GM03348 (cell line): Measurements from ENCODE around the gene SNAP47.

Experiments used
- DNase-seq: peaks from one replicate; pipeline ENCODE4 v3.0.0; 2012; ENCODE audit warnings: low spot score

SNAP47 gene

DNA sequence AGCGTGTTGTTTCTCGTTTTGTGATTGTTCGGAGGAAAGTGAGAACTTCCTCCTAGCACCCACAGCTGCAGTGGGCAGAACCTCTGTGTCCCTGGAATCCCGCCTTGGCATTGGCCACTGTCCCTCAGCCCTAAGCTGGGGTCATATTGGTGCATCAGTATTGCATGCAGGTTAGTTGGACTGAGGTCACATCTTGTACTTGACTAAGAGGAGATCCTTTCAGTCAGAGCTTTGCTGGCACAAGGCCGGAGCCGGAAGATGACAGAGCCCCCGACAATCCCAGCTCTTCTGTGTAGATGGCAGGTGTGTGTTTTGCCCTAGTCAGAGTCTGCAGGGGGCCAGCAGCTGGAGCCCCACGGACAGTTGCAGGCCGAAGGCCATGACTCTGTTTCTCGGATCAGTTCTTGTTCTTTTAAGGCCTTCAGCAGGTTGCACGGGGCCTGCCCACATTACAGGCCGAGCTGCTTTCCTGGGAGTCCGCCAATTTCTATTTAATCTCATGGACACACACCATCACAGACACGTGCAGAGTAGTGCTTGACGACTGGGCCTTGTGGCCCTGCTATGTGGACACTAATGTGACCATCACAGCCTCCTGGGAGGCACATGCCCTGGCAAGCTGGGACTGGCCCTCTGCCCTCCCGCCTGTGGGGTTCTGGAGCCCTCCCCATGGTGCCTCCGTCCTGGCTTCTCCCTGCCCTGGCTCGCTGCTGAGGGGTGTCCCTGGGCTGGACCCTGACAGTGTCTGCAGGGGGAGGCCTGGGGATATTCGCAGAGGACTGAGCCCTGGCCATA, 14.9 kb downstream of the SNAP47 start:
- DNase-seq, result no peak

GRCh38 chr1:227753999-227754711, 18.9 kb downstream of the SNAP47 start:
- peak; percentile 52 for DNase-seq

DNA sequence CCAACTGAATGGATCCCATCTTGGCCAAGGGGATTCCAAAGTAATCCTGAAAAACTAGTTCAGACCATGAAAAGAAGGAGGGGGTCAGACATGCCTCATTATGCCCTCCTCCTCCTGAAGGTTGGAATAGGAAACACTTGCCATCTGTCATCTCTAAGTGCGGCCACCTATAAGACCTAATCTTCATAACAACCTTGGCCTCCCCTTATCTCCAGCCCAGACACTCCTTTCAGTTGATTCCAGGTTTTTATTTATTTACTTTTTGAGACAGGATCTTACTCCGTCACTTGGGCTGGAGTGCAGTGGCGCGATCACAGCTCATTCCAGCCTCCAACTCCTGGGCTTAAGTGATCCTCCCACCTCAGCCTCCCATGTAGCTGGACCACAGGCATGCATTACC, 19.7 kb downstream of the SNAP47 start:
- DNase-seq, result no peak

- DNase-seq, result no peak
Observed at GRCh38 chr1:227756172-227756959, 21.1 kb downstream of the SNAP47 start.

DNA sequence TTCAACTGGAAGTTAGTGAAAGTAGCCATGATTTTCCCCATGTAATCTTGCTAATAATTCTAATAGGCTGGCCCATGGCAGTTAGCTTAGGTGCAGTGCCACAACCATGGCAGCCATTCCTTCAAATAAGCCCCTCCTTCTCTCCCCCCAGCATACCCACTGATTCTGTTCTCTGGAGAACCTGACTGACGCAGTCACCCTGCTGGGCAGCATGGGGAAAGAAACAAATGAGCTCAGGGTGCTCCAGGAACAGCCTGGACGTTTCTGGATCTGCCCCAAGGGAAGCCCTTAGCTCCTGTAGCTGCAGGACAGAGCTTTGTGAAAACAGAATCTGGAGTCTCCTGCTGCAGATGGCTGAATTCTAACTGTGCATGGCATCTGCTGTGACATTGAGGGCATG, 22.5 kb downstream of the SNAP47 start:
- DNase-seq, result no peak

DNA sequence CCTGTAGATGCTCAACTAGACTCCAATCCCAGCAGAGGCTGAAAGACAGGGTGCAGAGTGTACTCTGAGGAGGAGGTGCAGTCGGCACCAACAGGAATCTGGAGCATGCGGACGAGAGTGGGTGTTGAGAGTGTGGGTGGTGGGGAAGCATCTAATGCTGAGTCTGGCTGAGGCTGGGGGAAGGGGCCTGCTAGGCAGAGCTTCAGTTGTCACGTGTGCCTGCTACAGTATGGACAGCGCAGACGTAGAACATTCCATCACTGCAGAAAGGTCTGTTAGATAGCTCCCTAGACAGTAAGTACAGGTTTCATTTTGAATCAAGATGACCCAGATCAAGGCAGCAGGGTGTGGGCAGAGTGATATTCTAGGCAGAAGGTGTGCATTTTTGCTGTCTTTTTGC, 23.1 kb downstream of the SNAP47 start:
- DNase-seq, result no peak

DNA sequence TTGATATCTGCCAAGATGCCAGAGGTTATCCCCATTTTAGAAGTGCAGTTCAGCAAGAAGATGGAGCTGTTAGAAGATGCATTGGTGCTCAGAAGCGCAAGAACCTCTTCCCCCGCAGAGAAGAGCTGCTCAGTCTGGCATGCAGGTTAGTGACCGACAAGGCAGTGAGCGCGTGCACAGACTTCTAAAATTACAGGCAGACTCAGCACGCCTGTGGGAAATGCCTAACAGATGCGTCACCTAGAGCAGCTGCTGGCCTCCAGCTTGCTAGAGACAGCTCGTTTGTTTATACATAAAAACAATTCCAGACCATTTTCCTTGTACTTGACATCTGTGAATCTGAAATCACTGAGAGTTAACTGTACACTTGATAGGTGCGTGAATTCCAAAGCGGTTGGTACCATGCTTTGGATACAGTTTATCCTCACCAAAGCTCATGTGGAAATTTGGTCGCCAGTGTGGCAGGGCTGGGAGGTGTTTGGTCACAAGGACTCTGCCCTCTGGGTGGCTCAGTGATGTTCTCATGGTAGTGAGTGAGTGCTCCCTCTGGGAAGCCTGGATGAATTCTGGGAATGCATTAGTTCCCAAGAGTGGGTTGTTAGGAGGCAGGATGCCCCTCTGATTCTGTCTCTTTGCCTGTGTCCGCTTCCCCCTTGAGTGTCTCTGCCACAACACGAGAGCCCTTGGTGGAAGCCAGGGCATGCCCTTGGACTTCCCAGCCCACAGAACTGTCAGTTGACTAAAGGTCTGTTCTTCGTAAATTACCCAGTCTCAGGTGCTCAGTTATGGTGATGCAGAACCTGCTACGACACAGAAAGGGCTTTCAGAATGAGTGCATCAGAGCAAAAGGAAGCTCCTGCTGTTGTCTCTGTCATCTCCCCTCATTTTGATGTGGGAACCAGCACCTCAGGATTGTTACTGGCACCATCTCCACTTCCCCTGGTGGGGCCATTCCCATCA, 24.4 kb downstream of the SNAP47 start:
- peak; percentile 93 for DNase-seq

DNA sequence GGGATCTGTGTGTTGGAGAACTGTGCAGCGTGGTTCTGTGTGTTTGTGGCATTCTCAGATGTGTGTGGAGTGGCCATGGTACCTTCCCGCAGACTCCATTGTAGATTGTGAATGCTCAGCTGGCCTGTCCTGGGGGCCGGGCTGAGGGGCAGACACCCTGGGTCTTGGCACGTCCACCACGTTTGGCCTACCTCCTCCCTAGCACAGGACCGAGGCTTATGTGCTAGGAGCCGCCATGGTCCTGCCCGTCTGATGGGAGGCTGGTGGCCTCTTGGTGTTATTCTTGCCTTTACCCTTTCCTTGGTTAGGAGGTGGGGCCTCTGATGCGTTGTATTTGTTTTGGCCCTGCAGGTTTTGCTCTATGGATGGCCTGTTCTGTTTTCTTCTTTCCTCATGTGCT, 25.1 kb downstream of the SNAP47 start:
- DNase-seq, result no peak

DNA sequence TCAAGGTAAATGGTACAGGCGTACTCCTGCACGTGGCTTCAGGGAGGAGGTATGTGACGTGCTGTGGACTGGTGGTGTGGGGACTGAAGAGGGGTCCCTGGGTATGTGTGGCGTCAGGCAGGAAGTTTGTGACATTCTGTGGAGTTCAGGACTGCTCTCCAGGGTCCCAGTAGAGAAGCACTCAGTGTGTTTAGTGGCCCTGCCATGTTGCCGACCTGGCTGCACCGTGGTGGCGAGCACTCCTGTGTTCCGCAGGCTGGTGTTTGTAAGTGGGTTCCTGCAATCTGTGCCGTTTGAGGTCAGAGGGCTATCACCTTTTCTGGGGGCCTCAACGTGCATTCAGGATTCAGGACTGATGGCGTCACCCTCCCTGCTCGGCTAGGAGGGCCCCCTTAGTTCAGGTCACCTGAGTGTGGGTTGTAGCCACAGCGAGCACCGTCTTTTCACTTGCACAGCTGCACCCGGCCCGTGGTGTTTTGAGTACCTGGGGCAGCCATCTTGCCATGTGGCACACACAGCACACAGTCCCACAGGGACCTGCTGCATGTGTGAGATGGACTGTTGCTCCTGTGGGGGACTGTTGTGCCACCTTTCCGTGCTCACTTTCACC, 26.5 kb downstream of the SNAP47 start:
- DNase-seq, result no peak

DNA sequence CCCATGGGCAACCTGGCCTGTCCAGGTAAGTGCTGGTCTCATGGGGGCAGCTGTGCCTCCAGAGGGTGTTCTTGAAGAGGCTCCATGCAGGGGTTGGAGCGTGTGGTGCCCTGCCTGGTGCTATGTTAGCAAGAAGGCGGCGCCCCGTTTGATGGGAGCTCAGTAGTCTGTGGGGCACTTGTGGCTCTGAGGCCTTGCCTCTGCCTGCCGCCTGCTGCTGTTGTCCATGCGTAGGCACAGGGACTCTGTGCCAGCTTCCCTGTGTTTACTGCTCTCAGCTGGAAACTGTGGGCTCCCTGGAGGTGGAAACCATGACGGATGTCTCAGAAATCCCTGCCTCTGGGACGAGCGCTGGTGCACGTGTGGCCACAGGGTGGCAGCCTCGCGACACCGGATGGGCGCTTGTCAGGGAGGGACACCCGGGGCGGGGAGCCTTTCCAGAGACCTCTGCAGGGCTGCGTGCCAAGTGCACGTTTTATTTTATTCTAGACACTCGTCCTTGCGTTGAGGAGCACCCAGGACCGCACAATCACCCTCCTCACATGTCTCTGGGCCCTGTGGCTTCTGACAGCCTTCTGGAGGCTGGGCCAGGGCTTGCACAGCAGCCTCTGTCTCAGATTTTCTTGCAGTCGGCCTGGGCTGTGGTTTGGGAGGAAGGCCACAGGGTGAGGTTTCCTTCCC, 27.1 kb downstream of the SNAP47 start:
- DNase-seq, result peak; percentile 94

- DNase-seq, result no peak
Observed at GRCh38 chr1:227763246-227764018, 28.2 kb downstream of the SNAP47 start.

GRCh38 chr1:227764019-227764391, 28.8 kb downstream of the SNAP47 start:
- peak; percentile 42 for DNase-seq

DNA sequence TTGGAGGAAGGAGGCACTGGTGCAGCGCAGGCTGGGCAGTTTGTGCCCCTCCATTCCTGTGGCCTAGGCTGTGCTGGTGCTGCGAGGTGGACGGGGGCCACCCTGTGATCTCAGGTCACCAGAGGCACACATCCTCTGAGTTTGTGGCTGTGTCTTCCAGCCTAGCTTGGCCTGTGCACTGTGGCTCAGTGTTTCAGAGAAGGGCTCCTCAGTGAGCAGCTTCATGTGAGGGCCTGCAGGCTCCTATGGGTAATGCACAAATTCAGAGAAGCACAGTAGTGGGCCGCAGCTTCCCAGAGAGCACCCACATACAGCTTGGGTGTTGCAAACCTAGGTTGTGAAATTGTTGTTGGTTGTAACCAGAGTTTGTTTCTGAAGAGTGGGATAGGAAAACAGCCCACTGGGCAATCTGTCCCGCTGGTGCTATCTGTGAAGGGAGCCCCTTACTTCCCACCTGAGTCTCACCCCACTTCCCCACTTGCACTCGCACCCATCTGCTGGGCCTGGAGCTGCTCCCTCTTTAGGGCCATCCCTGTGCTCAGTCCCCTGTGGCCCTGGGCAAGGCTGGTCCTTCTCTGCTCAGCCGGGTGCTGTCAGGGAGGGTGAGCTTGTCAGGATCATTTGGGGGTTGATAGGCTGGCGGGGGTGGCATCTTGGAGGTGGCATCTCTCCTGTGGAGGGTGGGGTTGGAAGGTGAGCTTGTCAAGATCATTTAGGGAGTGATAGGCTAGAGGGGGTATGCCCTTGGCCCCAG, 30.2 kb downstream of the SNAP47 start:
- no peak for DNase-seq

- DNase-seq, result no peak
Observed at GRCh38 chr1:227766015-227766634, 30.9 kb downstream of the SNAP47 start.

DNA sequence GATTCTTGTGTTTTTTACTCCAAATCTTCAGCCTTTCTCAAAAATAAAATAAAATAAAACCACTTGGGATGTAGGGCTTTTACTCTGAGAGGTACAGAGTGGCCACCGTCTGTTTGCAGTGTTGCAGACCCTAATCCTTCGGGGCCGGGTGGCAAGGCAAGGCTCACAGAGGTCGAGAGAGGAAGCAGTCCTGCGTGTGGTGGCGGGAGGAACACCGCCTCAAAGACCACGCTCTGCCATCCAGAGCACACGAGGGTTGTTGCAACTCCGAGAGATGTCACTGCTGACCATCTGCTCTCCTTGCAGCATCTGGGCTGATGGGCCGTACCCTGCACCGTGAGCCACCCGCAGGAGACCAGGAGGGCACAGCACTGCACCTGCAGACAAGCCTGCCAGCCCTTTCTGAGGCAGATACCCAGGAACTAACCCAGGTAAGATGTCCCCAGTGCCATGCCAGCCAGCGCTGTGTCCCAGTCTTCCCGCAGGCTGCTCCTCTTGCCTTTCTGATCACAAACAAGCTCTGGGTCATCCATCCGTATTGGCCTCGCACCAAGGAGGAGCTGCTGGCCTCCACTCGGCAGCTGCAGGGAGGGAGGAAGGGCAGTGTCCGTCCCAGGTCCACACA, 31.5 kb downstream of the SNAP47 start:
- no peak for DNase-seq

GRCh38 chr1:227767401-227768124, 32.3 kb downstream of the SNAP47 start:
- DNase-seq, result no peak

- DNase-seq, result no peak
Observed at GRCh38 chr1:227768125-227768439, 32.8 kb downstream of the SNAP47 start.

- no peak for DNase-seq
Observed at GRCh38 chr1:227768640-227769039, 33.4 kb downstream of the SNAP47 start.
